Adipocyte (in vitro differentiated cells): ENCODE measurements around the gene TMEM185B.
"Not testable (repeated sequence)": the region's sequence is repeated elsewhere in the genome, so short reads cannot be mapped to it uniquely, and the experiment has no call there.

Source experiments
- DNase-seq: peaks from one replicate; pipeline ENCODE4 v3.0.0-alpha.2; 2015; ENCODE audit warnings: low read depth
- H3K27me3 ChIP-seq: replicated peaks from 2 replicates; pipeline ENCODE4 v1.7.0; 2013; ENCODE audit warnings: mild to moderate bottlenecking, low read length, moderate library complexity; ENCODE audit not compliant: control insufficient read depth, insufficient read depth
- H3K36me3 ChIP-seq: 2 replicates; pipeline ENCODE4 v1.7.0; 2013; ENCODE audit warnings: low read length, mild to moderate bottlenecking, moderate library complexity; ENCODE audit not compliant: control insufficient read depth, insufficient read depth, severe bottlenecking
- H3K4me1 ChIP-seq: 2 replicates; pipeline ENCODE4 v1.7.0; 2013; ENCODE audit warnings: mild to moderate bottlenecking, low read length, moderate library complexity; ENCODE audit not compliant: control insufficient read depth, insufficient read depth
- H3K4me3 ChIP-seq: 2 replicates; pipeline ENCODE4 v1.7.0; 2013; ENCODE audit warnings: mild to moderate bottlenecking, low read length, moderate library complexity
- H3K9ac ChIP-seq: 2 replicates; pipeline ENCODE4 v1.7.0; 2013; ENCODE audit warnings: mild to moderate bottlenecking, low read length, moderate library complexity
- H3K9me3 ChIP-seq: 2 replicates; pipeline ENCODE4 v1.7.0; 2013; ENCODE audit warnings: mild to moderate bottlenecking, low read length, moderate library complexity; ENCODE audit not compliant: control insufficient read depth

The TMEM185B gene

GRCh38 chr2:120238728-120239487 is 15.7 kb upstream of the TMEM185B start:
- peaks cover 21% of the 10 kb centered on the region for H3K4me1 ChIP-seq
- no peaks in the 10 kb centered on the region for H3K9me3 ChIP-seq
- no peak overlapping the region for H3K9ac ChIP-seq
- H3K27me3 ChIP-seq, result no peaks in the 10 kb centered on the region
- no peaks in the 10 kb centered on the region for H3K36me3 ChIP-seq
- no peak overlapping the region for H3K4me3 ChIP-seq
- DNase-seq, result peak; percentile 58

GRCh38 chr2:120237491-120237902 is 14.3 kb upstream of the TMEM185B start:
- DNase-seq, result peak; percentile 42
- no peak overlapping the region for H3K4me3 ChIP-seq
- H3K36me3 ChIP-seq, result no peaks in the 10 kb centered on the region
- H3K9me3 ChIP-seq, result no peaks in the 10 kb centered on the region
- H3K27me3 ChIP-seq, result no peaks in the 10 kb centered on the region
- H3K9ac ChIP-seq, result no peak overlapping the region
- H3K4me1 ChIP-seq, result peaks cover 23% of the 10 kb centered on the region

- H3K27me3 ChIP-seq, result no peaks in the 10 kb centered on the region
- DNase-seq, result no peak
- no peaks in the 10 kb centered on the region for H3K9me3 ChIP-seq
Measured at GRCh38 chr2:120236791-120237190, 13.6 kb upstream of the TMEM185B start.

GRCh38 chr2:120236316-120236715 is 13.1 kb upstream of the TMEM185B start:
- H3K9me3 ChIP-seq, result no peaks in the 10 kb centered on the region
- H3K4me1 ChIP-seq, result peaks cover 27% of the 10 kb centered on the region
- no peak for DNase-seq
- no peaks in the 10 kb centered on the region for H3K36me3 ChIP-seq
- no peaks in the 10 kb centered on the region for H3K27me3 ChIP-seq
- no peak overlapping the region for H3K9ac ChIP-seq
- no peak overlapping the region for H3K4me3 ChIP-seq

More at GRCh38 chr2:120236791-120237190, 13.6 kb upstream of the TMEM185B start:
- H3K4me3 ChIP-seq, result no peak overlapping the region
- H3K9ac ChIP-seq, result no peak overlapping the region
- H3K36me3 ChIP-seq, result no peaks in the 10 kb centered on the region
- H3K4me1 ChIP-seq, result peaks cover 27% of the 10 kb centered on the region

GRCh38 chr2:120235681-120236080 is 12.5 kb upstream of the TMEM185B start:
- Histone ChIP-seq H3K36me3 (no peaks in the 10 kb centered on the region), H3K4me1 (peaks cover 27% of the 10 kb centered on the region), H3K9me3 (no peaks in the 10 kb centered on the region), H3K9ac (no peak overlapping the region), H3K4me3 (no peak overlapping the region), H3K27me3 (no peaks in the 10 kb centered on the region)
- DNase-seq, result no peak

GRCh38 chr2:120235158-120235557 is 12.0 kb upstream of the TMEM185B start:
- not testable (repeated sequence) for H3K36me3 ChIP-seq, H3K4me3 ChIP-seq, H3K9ac ChIP-seq, H3K27me3 ChIP-seq, H3K9me3 ChIP-seq, DNase-seq
- peaks cover 27% of the 10 kb centered on the region for H3K4me1 ChIP-seq

- Histone ChIP-seq H3K9ac (no peak overlapping the region), H3K9me3 (no peaks in the 10 kb centered on the region), H3K36me3 (no peaks in the 10 kb centered on the region), H3K27me3 (no peaks in the 10 kb centered on the region), H3K4me1 (peaks cover 11% of the 10 kb centered on the region), H3K4me3 (no peak overlapping the region)
- DNase-seq, result no peak
Measured at GRCh38 chr2:120233292-120233691, 10.1 kb upstream of the TMEM185B start.

GRCh38 chr2:120231974-120232635 is 8.9 kb upstream of the TMEM185B start:
- Histone ChIP-seq H3K36me3 (no peaks in the 10 kb centered on the region), H3K4me1 (peaks cover 6% of the 10 kb centered on the region), H3K27me3 (no peaks in the 10 kb centered on the region), H3K9me3 (no peaks in the 10 kb centered on the region), H3K4me3 (peak overlapping the region; percentile 83), H3K9ac (peak overlapping the region; percentile 78)
- no peak for DNase-seq

- Histone ChIP-seq H3K4me3 (no peak overlapping the region), H3K36me3 (no peaks in the 10 kb centered on the region)
Measured at GRCh38 chr2:120231564-120231973, 8.4 kb upstream of the TMEM185B start.

GRCh38 chr2:120230515-120231471 is 7.6 kb upstream of the TMEM185B start:
- H3K4me1 ChIP-seq, result peaks cover 6% of the 10 kb centered on the region
- H3K27me3 ChIP-seq, result no peaks in the 10 kb centered on the region
- no peak overlapping the region for H3K4me3 ChIP-seq
- no peak overlapping the region for H3K9ac ChIP-seq
- no peaks in the 10 kb centered on the region for H3K9me3 ChIP-seq
- H3K36me3 ChIP-seq, result no peaks in the 10 kb centered on the region
- no peak for DNase-seq

More at GRCh38 chr2:120231564-120231973, 8.4 kb upstream of the TMEM185B start:
- no peaks in the 10 kb centered on the region for H3K27me3 ChIP-seq
- no peaks in the 10 kb centered on the region for H3K9me3 ChIP-seq
- H3K4me1 ChIP-seq, result peaks cover 6% of the 10 kb centered on the region
- H3K9ac ChIP-seq, result no peak overlapping the region
- DNase-seq, result no peak

- Histone ChIP-seq H3K4me3 (no peak overlapping the region), H3K27me3 (no peaks in the 10 kb centered on the region), H3K9me3 (no peaks in the 10 kb centered on the region), H3K9ac (no peak overlapping the region), H3K36me3 (no peaks in the 10 kb centered on the region), H3K4me1 (peaks cover 6% of the 10 kb centered on the region)
- no peak for DNase-seq
Measured at GRCh38 chr2:120229341-120229740, 6.1 kb upstream of the TMEM185B start.
